UCSD-AML1 (cell line): ENCODE data around the gene ZNF311.

Experiments
- DNase-seq: peaks from one replicate; lab custom pipeline; 2025; ENCODE audit not compliant: unreplicated experiment; lab: John Stamatoyannopoulos, UW

Gene ZNF311

GRCh38 chr6:29005183-29005885 is at the start of gene ZNF311:
Gene ZNF311 (minus strand): TSS chr6:29005315. CDS start chr6:29003954, 1,361 bp downstream.
- peak; percentile 37 for DNase-seq

GRCh38 chr6:29051680-29052079 is 46.6 kb upstream of the ZNF311 start:
- DNase-seq = no peak

DNA sequence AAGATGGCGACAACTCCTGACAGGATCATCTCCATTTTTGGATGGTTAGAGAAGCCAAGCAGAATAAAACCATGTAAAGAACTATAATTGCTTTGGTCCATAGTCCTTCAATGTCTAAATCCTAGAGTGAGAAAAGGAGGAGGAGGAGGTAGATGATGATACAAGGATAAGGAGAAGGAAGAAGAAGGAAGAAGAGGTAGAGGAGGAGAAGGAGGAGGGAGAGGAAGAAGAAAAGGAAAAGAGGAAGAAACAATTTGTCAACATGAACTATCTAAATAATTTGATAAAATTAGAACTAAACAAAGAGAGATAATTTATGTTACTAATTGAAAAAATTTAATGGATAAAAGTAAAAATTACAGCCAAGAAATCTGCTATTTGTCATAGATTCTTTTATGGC is 40.0 kb upstream of the ZNF311 start, which contains the start of gene OR2W1:
TSS of gene OR2W1 (minus strand) at position 101 of the 400 bp plus-strand sequence. CDS start at position 101, 0 bp downstream.
- no peak for DNase-seq

GRCh38 chr6:29035951-29036350 is 30.8 kb upstream of the ZNF311 start:
- no peak for DNase-seq

GRCh38 chr6:29028821-29029220 is 23.7 kb upstream of the ZNF311 start:
- no peak for DNase-seq

- no peak for DNase-seq
Observed at GRCh38 chr6:29025927-29026585, 20.9 kb upstream of the ZNF311 start.

DNA sequence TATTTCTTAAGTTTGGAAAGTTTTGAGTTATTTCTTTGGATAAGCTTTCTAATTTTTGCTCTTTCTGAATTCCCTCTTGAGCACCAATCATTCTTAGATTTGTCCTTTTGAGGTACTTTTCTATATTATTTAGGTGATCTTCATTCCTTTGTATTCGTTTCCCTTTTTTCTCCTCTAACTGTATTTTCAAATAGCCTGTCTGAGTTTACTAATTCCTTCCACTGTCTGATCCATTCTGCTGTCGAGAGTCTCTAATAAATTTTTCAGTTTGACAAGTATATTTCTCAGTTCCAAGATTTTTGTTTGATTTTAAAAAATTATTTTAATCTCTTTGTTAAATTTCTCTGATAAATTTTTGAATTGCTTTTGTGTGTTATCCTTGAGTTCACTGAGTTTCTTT is 16.3 kb upstream of the ZNF311 start:
- DNase-seq = no peak

DNA sequence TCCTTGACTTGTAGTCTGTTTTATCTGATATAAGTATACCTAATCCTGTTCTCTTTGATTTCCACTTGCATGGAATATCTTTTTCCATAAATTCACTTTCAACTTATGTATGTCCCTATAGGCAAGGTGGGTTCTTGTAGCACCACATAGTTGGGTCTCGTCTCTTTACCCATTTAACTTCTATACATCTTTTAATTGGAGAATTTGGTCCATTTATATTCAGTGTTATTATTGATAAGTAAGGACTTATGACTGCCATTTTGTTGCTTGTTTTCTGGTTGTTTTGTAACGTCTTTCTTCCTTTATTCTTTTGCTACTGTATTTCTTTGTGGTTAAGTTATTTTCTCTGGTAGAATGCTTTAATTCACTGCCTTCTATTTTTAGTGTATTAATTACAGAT is 14.5 kb upstream of the ZNF311 start:
- DNase-seq = no peak

DNA sequence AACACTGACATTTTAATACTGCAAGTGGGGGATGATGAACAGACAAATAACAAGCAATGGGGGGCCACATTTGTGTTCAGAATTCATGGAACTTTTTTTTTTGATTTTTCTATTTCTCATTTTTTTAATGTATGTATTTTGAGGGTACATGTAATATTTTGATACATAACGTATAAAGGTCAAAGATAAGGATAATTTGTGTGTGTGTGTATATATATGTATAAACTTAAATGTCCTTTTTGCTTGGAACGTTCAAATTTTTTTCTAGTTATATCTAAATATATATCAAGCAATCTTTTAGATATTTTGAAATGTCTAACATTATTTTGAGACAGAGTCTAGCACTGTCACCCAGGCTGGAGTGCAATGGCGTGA is 12.3 kb upstream of the ZNF311 start:
- no peak for DNase-seq

DNA sequence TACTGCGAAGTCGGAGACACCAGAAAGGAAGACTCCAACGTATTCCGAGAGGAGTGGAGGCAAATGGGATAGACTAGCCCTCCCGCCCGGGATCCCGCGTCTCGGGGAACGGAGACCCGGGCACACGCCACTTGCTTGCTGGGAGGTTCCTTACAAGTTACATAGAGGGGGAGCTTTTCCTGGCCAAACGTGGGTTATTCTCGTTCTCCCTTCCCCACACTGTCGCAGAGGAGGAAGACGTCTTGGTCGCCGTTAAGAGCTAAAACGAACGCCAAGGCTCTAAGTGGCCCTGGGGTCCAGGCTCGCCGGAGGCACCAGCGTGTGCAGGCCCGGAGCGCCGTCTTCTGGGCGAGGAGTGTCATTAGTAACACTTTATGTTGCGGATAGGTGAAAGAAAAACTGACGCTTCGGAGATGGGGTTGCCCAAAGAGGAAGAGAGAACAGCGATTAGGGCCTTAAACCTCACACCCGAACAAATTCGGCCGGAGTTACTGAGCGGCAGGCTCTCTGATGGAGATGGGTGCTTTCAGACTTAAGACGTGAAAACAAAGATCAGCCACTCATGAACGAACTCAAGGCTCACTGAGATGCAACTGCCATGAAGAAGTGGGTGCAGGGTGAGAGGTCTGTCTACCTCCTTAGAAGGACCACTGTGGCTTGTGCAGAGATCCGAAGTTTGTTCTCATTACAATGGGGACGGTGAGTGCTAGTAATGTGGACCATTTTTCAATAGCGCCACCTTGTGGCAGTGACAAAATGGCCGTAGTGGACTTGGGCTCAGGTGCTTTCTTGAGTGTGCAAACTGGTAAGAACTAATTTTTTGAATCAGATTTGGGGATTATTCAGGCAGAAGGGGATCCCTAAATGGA is 11.7 kb upstream of the ZNF311 start:
- DNase-seq = peak; percentile 75

GRCh38 chr6:29014729-29015608 is 9.9 kb upstream of the ZNF311 start:
- DNase-seq = no peak

DNA sequence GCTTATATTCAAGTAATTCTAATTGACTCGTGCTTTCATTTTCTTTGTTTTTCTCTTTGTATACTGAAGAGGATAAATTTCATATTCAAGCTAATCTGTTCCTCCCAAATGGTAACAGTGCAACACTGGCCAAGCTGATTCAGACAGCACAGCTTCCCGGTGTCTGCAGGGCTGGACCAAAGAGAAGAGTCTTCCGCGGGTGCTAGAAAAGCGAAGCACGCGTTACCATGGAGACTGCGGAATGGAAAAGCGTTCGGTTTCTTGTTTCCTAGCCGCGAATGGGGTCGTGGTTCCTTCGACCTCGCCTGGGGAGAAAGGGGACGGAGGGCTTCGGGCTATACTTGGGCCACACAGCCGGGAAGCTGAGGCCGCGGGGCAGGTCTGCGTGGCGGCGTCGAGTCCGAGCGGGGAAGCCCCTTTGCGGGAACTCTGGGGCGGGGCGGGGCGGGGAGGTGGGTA is 6.2 kb upstream of the ZNF311 start:
- no peak for DNase-seq

DNA sequence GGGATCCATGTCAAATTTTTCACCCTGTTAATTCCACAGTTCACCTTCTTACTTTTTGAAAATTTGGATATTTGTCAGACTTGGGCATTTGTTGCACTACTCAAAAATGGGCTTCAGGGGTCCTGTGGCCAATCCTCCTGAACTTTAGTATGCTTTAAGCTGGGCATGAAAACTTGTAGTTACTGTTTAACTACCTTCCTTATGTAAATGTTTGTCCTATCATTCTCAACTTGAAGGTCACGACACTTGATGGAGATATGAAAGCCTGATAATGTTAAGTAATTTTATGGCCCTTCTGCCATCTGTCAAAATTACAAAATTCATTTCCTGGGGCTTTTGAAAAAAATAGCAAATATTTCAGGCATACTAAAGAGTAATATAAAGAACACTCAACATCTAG is 4.2 kb upstream of the ZNF311 start:
- DNase-seq = no peak

DNA sequence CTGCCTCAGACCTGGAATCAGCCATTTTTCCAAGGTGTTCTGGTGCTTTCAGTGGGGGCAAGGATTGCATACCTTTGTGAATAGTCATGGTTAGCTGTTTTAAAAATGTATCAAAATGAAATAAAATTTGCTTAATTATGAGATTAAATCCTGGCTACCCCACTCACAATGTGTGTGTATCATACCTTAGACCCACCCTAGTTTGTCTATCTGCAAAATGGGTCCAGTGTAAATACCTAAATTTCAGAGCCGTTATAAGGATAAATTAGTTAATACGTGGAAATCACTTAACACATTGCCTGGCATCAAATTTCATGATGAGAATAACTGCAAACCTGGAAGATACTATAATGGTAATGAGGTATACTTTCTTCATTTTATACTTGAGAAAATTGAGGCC is 3.0 kb upstream of the ZNF311 start:
- DNase-seq = no peak

GRCh38 chr6:28996844-28997510 is 8.1 kb downstream of the ZNF311 start:
- no peak for DNase-seq

DNA sequence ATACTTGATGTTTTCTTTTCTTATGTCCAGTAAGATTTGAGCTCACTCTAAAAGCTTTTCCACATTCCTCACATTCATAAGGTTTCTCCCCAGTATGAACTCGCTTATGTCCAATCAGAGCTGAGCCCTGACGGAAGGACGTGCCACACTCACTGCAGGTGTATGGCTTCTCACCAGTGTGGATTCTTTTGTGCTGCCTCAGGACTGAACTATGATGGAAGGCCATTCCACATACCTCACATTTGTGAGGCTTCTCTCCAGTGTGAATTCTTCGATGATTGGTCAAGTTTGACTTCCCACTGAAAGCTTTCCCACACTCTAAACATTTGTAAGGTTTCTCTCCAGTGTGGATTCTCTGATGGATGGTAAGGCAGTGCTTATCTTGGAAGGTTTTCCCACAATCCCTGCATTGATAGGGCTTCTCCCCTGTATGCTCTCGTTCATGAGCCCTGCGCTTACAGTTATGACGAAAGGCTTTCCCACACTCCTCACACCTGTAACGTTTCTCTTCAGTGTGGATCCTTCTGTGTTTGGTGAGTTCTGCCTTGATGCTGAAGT is 9.9 kb downstream of the ZNF311 start:
- DNase-seq = no peak

GRCh38 chr6:28988536-28989311 is 16.4 kb downstream of the ZNF311 start:
- DNase-seq = peak; percentile 89

- peak; percentile 71 for DNase-seq
Observed at GRCh38 chr6:28985462-28986164, 19.5 kb downstream of the ZNF311 start.
